ENCODE data around the gene EIF5A2. TPM values are rescaled to one million over a fixed set of nuclear protein-coding genes. Genes with fewer than 3 reads are reported as not detected.

EIF5A2 gene
- total and polyA plus RNA-seq, 4 donors = 1.6 to 2.4 (median 1.9) TPM

DNA sequence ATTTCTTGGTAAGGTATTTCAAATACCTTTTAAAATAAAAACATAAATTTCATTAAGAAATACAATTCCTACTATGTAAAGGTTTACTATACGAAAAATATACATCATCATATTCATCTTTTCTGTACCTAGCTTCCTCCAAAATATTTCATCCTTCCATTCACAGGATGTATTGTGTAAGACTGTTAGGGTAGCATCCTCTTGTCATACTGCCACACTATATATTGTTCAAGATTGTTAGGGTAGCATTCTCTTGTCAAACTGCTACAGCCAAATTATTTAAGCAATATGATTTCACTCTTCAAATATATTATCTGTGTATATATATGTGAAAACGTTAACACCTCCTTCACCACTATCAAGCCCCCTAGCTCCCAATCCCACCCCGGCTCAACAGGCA, 41.9 kb downstream of the EIF5A2 start:
- no peak overlapping the region for H3K9ac ChIP-seq (ENCODE audit: low read depth in 1 of 2, low read length in 2 of 2)
- H3K27me3 ChIP-seq (ENCODE audit: control insufficient read depth in 4 of 4, insufficient read depth in 4 of 4, low read length in 3 of 4) = no peaks in the 10 kb centered on the region
- WGBS = 86% methylated on average over 3 of the region's 3 CpGs
- TF ChIP-seq JUND (IDR thresholded peaks at IDR 0.05) = no peak
- no peak for DNase-seq (ENCODE audit: low spot score)
- H3K4me3 ChIP-seq (ENCODE audit: low read depth in 1 of 3, low read length in 3 of 3) = no peak overlapping the region
- peaks cover 6 to 28% (median 26%) of the 10 kb centered on the region in 4 donors for H3K36me3 ChIP-seq (ENCODE audit: control insufficient read depth in 4 of 4, insufficient read depth in 3 of 4, low read depth in 1 of 4, low read length in 3 of 4)
- peaks cover 4 to 16% (median 8%) of the 10 kb centered on the region in 4 donors for H3K4me1 ChIP-seq (ENCODE audit: control insufficient read depth in 4 of 4, insufficient read depth in 4 of 4, low read length in 3 of 4)
- H3K27ac ChIP-seq (ENCODE audit: low read depth in 1 of 2, low read length in 2 of 2) = no peak overlapping the region
- no peaks in the 10 kb centered on the region for H3K9me3 ChIP-seq (ENCODE audit: control insufficient read depth in 4 of 4, low read length in 3 of 4)

DNA sequence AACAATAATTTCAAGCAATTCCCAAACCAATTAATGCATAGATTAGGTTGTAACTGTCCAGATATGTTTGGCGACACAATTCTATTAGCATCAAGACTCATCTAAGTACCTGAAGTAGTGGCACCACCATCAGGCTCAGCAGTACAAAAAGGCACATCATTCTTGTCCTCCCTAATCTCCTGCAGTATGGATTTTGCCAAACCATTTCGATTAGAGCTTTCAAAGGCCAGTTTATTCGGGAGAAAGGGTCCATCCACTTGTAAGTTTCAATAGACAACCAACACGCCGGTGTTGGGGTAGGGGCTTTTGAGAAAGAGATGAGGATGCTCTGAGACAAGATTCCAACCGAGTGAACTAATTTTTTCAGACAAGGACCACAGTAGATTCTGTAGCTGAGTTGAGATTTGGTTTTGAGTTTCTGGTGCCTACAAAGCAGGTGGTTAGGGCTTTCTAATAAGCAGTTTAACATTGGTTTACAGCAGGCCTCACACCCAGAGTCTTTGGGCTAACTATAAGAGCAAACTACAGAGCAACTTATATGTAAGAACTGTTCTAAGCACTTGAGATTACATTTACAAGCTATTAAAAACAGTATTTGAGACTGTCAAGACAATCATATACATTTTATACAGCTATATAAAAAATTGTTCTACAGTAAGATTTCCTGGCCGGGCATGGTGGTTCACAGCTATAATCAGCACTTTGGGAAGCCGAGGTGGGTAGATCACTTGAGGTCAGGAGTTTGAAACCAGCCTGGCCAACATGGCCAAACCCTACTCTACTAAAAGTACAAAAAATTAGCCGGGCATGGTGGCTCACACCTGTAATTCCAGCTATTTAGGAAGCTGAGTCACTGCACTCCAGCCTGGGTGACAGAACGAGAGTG, 43.0 kb downstream of the EIF5A2 start:
- H3K4me3 ChIP-seq (ENCODE audit: low read depth in 1 of 3, low read length in 3 of 3) = no peak overlapping the region
- peaks cover 4 to 14% (median 8%) of the 10 kb centered on the region in 4 donors for H3K4me1 ChIP-seq (ENCODE audit: control insufficient read depth in 4 of 4, insufficient read depth in 4 of 4, low read length in 3 of 4)
- H3K27ac ChIP-seq (ENCODE audit: low read depth in 1 of 2, low read length in 2 of 2) = no peak overlapping the region
- no peaks in the 10 kb centered on the region for H3K27me3 ChIP-seq (ENCODE audit: control insufficient read depth in 4 of 4, insufficient read depth in 4 of 4, low read length in 3 of 4)
- H3K9me3 ChIP-seq (ENCODE audit: control insufficient read depth in 4 of 4, low read length in 3 of 4) = no peaks in the 10 kb centered on the region
- DNase-seq (ENCODE audit: low spot score) = no peak
- WGBS = 88% methylated on average over 10 of the region's 10 CpGs
- H3K9ac ChIP-seq (ENCODE audit: low read depth in 1 of 2, low read length in 2 of 2) = no peak overlapping the region
- TF ChIP-seq, protein P1, sequence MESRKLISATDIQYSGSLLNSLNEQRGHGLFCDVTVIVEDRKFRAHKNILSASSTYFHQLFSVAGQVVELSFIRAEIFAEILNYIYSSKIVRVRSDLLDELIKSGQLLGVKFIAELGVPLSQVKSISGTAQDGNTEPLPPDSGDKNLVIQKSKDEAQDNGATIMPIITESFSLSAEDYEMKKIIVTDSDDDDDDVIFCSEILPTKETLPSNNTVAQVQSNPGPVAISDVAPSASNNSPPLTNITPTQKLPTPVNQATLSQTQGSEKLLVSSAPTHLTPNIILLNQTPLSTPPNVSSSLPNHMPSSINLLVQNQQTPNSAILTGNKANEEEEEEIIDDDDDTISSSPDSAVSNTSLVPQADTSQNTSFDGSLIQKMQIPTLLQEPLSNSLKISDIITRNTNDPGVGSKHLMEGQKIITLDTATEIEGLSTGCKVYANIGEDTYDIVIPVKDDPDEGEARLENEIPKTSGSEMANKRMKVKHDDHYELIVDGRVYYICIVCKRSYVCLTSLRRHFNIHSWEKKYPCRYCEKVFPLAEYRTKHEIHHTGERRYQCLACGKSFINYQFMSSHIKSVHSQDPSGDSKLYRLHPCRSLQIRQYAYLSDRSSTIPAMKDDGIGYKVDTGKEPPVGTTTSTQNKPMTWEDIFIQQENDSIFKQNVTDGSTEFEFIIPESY (IDR thresholded peaks at IDR 0.05) = no peak
- TF ChIP-seq SP1 (IDR thresholded peaks at IDR 0.05) (no peak), HNF4G (IDR thresholded peaks at IDR 0.05) (no peak), TAF1 (conservative IDR thresholded peaks at IDR 0.05) (no peak), GABPA (IDR thresholded peaks at IDR 0.05 in 1 of 2, conservative IDR thresholded peaks at IDR 0.05 in 1 of 2) (no peak), RXRA (IDR thresholded peaks at IDR 0.05) (no peak), NR2F2 (IDR thresholded peaks at IDR 0.05) (no peak), FOXA1 (IDR thresholded peaks at IDR 0.05) (no peak), EGR1 (IDR thresholded peaks at IDR 0.05; ENCODE audit: low read depth in 2 of 2) (no peak), YY1 (IDR thresholded peaks at IDR 0.05) (no peak)
- TF ChIP-seq, protein P2, sequence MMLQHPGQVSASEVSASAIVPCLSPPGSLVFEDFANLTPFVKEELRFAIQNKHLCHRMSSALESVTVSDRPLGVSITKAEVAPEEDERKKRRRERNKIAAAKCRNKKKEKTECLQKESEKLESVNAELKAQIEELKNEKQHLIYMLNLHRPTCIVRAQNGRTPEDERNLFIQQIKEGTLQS (IDR thresholded peaks at IDR 0.05) = no peak
- TF ChIP-seq, protein P3, sequence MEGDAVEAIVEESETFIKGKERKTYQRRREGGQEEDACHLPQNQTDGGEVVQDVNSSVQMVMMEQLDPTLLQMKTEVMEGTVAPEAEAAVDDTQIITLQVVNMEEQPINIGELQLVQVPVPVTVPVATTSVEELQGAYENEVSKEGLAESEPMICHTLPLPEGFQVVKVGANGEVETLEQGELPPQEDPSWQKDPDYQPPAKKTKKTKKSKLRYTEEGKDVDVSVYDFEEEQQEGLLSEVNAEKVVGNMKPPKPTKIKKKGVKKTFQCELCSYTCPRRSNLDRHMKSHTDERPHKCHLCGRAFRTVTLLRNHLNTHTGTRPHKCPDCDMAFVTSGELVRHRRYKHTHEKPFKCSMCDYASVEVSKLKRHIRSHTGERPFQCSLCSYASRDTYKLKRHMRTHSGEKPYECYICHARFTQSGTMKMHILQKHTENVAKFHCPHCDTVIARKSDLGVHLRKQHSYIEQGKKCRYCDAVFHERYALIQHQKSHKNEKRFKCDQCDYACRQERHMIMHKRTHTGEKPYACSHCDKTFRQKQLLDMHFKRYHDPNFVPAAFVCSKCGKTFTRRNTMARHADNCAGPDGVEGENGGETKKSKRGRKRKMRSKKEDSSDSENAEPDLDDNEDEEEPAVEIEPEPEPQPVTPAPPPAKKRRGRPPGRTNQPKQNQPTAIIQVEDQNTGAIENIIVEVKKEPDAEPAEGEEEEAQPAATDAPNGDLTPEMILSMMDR (IDR thresholded peaks at IDR 0.05; ENCODE audit: low read depth, low read length, missing input control) = no peak
- TF ChIP-seq, protein P4, sequence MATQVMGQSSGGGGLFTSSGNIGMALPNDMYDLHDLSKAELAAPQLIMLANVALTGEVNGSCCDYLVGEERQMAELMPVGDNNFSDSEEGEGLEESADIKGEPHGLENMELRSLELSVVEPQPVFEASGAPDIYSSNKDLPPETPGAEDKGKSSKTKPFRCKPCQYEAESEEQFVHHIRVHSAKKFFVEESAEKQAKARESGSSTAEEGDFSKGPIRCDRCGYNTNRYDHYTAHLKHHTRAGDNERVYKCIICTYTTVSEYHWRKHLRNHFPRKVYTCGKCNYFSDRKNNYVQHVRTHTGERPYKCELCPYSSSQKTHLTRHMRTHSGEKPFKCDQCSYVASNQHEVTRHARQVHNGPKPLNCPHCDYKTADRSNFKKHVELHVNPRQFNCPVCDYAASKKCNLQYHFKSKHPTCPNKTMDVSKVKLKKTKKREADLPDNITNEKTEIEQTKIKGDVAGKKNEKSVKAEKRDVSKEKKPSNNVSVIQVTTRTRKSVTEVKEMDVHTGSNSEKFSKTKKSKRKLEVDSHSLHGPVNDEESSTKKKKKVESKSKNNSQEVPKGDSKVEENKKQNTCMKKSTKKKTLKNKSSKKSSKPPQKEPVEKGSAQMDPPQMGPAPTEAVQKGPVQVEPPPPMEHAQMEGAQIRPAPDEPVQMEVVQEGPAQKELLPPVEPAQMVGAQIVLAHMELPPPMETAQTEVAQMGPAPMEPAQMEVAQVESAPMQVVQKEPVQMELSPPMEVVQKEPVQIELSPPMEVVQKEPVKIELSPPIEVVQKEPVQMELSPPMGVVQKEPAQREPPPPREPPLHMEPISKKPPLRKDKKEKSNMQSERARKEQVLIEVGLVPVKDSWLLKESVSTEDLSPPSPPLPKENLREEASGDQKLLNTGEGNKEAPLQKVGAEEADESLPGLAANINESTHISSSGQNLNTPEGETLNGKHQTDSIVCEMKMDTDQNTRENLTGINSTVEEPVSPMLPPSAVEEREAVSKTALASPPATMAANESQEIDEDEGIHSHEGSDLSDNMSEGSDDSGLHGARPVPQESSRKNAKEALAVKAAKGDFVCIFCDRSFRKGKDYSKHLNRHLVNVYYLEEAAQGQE (IDR thresholded peaks at IDR 0.05) = no peak
- peaks cover 6 to 28% (median 26%) of the 10 kb centered on the region in 4 donors for H3K36me3 ChIP-seq (ENCODE audit: control insufficient read depth in 4 of 4, insufficient read depth in 3 of 4, low read depth in 1 of 4, low read length in 3 of 4)

Measured in liver (tissue), 9 donors.